Fibroblast of skin of right quadriceps (primary cell): ENCODE data around the gene GGPS1.
"Not testable (repeated sequence)": the region's sequence is repeated elsewhere in the genome, so short reads cannot be mapped to it uniquely, and the experiment has no call there.

Source experiments
- DNase-seq: peaks from one replicate; pipeline ENCODE4 v3.0.0-alpha.2; 2013

Gene GGPS1

GRCh38 chr1:235342471-235342870, 14.1 kb downstream of the GGPS1 start:
- DNase-seq: no peak

- no peak for DNase-seq
Observed at GRCh38 chr1:235343726-235344125, 15.4 kb downstream of the GGPS1 start.

GRCh38 chr1:235351441-235351840, 23.1 kb downstream of the GGPS1 start:
- DNase-seq: no peak

GRCh38 chr1:235351898-235352297, 23.5 kb downstream of the GGPS1 start:
- DNase-seq: no peak

- no peak for DNase-seq
Observed at GRCh38 chr1:235357485-235358373, 29.4 kb downstream of the GGPS1 start.

- no peak for DNase-seq
Observed at GRCh38 chr1:235358899-235359298, 30.5 kb downstream of the GGPS1 start.

- not testable (repeated sequence) for DNase-seq
Observed at GRCh38 chr1:235364189-235364588, 35.8 kb downstream of the GGPS1 start.

GRCh38 chr1:235366286-235366685, 37.9 kb downstream of the GGPS1 start:
- DNase-seq: no peak

GRCh38 chr1:235367000-235367908, 38.9 kb downstream of the GGPS1 start, which contains the start of gene TBCE:
TSS of gene TBCE (plus strand) at chr1:235367427. CDS start at chr1:235380050, 12,623 bp downstream.
- DNase-seq: peak; percentile 95

GRCh38 chr1:235368428-235368827, 40.1 kb downstream of the GGPS1 start:
- DNase-seq: no peak

- DNase-seq: no peak
Observed at GRCh38 chr1:235369802-235370201, 41.4 kb downstream of the GGPS1 start.

- DNase-seq: no peak
Observed at GRCh38 chr1:235375919-235376605, 47.7 kb downstream of the GGPS1 start.

- not testable (repeated sequence) for DNase-seq
Observed at GRCh38 chr1:235378134-235378735, 49.9 kb downstream of the GGPS1 start.

GRCh38 chr1:235381955-235382739, 53.8 kb downstream of the GGPS1 start:
- DNase-seq: not testable (repeated sequence)

GRCh38 chr1:235385633-235386032, 57.3 kb downstream of the GGPS1 start:
- DNase-seq: not testable (repeated sequence)

GRCh38 chr1:235391874-235392273, 63.5 kb downstream of the GGPS1 start:
- DNase-seq: peak; percentile 24
